HG02885 (cell line): ENCODE data around the gene GSS.

Experiments
- ATAC-seq: cut with Tn5 transposase; IDR thresholded peaks from one replicate; pipeline ENCODE4 v1.9.1; 2021; ENCODE audit warnings: mild to moderate bottlenecking; ENCODE audit not compliant: unreplicated experiment, poor library complexity

The GSS gene

DNA sequence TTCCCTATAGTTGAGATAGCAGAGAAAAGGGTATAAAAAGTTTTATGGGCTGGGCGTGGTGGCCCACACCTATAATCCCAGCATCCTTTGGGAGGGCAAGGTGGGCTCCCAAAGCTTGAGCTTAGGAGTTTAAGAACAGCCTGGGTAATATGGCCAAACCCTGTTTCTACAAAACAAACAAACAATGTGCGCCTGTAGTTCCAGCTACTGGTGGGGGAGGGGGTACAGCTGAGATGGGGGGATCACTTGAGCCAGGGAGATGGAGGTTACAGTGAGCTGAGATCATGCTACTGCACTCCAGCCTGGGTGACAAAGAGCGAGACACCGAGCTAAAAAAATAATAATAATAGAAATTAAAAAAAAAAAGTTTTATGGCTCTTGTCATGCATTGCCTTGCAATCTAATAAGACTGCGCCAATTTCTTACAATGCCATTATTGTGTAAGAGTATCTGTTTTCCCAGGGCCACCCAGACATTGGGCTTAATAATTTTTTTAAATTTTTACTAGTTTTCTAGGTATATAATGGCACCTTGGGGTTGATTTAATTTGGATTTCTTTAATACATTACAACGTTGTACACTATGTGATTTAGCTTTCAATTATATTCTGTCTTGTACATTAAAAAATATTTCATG is 75.3 kb downstream of the GSS start:
- no peak for ATAC-seq
